HTR-8/SVneo (cell line): Measurements from ENCODE around the gene TSR3.

Experiments used
- DNase-seq: peaks from one replicate; pipeline ENCODE4 v3.0.0; 2011; ENCODE audit warnings: low spot score, mixed read lengths; ENCODE audit not compliant: insufficient read length
- FAIRE-seq: peaks from 2 replicates; lab custom pipeline; 2011; peaks lifted over from hg19 to GRCh38; lab: Jason Lieb, UNC

Gene TSR3

GRCh38 chr16:1351582-1352362, at the start of gene TSR3, which contains the start of gene GNPTG:
Gene TSR3 (minus strand): TSS chr16:1351878. CDS start chr16:1351804, 74 bp downstream.
Gene GNPTG (plus strand): TSS chr16:1351931. CDS start chr16:1351966, 35 bp downstream.
- FAIRE-seq (peak; percentile 96), DNase-seq (peak; percentile 92)

GRCh38 chr16:1401061-1401757, 49.5 kb upstream of the TSR3 start:
- no peak for FAIRE-seq
- no peak for DNase-seq

- DNase-seq: no peak
- no peak for FAIRE-seq
Observed at GRCh38 chr16:1398826-1399581, 47.3 kb upstream of the TSR3 start.

DNA sequence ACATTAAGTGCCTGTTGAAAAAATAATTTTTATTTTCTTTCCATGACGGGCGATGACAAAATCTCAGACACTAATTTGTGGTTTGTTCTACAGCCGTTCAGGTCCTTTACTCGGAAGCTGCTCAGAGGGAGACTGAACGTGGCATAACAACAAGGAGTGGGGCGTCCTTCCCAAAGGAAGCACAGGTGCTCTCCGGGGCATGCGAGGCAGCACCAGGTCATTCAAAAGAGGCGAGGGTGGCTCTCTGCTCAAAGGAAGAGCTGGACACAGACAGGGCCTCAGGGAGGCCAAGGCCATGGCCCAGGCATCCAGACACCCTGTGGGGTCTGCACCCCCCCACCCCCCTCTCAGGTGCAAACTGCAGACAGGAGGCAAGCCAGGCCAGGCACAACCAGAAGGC, 46.7 kb upstream of the TSR3 start:
- DNase-seq (no peak), FAIRE-seq (no peak)

DNA sequence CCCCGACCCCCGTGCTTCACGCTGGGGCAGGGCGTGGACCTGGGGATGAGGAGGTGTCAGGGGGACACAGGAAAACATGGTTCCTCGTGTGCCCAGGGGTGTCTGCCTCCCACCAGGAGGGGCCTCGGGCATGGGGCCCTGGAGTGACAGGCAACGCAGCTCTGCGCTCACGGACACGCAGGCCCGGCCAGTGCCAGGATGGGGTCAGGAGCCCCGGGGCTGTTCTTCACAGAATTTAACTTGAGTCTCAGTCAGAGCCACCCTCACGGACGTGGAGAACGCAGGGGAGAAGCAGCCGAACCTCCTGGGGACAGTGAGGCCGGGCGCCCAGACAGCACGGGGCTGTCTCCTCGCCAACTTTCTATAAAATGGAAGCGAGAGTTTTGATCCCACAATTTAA, 46.1 kb upstream of the TSR3 start:
- DNase-seq (no peak), FAIRE-seq (no peak)

- FAIRE-seq: no peak
- no peak for DNase-seq
Observed at GRCh38 chr16:1395444-1396031, 43.9 kb upstream of the TSR3 start.

DNA sequence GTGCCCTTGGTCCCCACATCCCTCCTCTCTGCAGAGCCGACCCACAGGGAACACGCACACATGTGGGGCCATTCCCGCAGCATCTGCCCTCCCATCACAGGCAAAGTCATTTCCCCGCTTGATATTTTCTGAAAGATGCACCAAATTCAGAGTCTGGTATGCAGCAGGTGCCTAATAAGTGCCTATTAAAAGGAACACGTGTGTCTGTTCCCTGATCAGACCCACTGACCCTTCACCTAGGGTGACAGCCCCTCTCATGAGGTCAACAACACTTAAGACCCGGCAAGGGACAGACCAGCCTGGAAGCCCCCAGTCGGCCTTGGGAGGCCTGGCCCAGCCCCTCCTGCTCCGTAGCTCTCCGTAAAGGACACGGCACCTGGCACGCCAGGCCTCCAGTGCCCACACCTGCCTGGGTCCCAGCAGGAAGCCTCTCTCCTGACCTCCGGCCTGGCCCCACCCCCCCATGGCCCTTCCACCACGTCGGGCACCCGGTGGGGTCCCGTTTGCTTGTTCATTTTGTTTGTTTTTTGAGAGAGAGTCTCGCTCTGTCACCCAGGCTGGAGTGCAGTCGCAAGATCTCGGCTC, 42.8 kb upstream of the TSR3 start:
- no peak for FAIRE-seq
- no peak for DNase-seq

DNA sequence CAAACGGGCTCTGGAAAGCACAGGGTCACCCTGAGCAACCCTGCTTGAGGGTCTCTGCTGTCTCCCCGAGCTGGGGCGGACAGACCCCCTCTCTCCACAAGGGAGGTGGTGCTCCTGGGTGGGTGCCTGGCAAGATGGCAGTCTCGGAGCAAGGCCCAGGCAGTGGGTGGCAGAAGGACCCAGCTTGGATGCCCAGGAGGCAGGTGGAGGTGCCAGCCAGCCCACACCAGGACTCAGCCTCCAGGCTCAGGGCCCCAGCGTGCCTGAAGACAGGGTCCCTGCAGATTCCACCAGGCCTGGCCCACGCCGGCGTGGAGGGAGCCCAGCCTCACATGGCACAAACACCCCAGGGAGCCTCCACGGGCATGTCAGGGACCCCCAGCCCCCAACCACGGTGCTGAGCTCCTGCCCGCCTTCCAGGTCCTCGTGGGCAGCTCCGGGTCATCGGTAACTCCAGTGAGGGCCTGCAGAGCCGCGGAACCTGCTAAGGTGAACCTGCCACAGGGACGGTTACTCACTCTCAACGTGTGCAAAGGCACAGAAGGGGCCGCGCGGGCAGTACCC, 42.0 kb upstream of the TSR3 start:
- FAIRE-seq: no peak
- DNase-seq: no peak

GRCh38 chr16:1392826-1393225, 41.1 kb upstream of the TSR3 start:
- FAIRE-seq (no peak), DNase-seq (no peak)

DNA sequence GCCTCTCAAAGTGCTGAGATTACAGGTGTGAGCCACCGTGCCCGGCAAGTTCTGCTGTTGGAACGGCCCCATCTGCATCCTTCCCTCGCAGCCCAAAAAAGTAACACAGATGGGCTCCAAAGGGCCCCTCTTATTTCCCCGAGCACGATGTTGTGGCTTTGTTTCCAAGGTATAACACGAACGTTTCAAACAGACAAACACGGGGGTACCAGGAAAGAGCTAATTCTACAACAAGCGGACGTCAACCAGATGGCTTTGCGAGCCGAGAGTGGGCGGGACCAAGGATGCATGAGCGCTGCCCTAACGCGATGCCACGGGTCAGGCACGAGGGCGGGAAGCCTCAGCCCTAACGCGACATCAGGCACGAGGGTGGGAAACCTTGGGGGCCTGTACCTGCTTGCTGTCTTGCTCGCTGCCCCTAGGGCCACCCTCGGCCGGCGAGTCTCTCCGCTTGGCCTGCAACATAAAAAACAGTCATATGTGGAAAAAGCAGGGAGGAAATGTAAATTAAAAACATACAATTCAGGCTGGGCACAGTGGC, 38.6 kb upstream of the TSR3 start:
- FAIRE-seq: no peak
- DNase-seq: no peak

GRCh38 chr16:1389762-1390161, 38.1 kb upstream of the TSR3 start:
- DNase-seq (no peak), FAIRE-seq (no peak)

DNA sequence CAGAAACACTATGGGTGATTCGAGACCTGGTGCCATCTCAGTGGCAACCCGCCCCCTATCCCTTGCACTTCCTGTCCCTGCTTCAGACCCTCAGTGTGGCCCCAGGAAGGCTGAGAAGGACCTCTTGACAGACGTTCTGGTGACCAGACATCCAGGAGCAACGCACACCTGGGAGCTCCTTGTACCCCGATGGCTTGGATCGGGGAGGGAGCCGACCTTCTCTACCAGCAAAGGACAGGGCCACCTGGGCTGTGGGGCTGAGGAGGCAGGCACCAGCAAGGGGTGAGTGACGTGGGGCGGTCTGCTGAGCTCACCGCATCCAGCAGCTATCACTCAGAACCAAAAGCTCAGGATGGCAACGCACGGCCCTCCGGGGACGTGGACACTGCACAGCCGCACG, 35.7 kb upstream of the TSR3 start:
- DNase-seq (no peak), FAIRE-seq (no peak)

GRCh38 chr16:1385232-1385631, 33.6 kb upstream of the TSR3 start:
- DNase-seq: no peak
- no peak for FAIRE-seq

- DNase-seq: no peak
- FAIRE-seq: no peak
Observed at GRCh38 chr16:1383556-1383955, 31.9 kb upstream of the TSR3 start.

DNA sequence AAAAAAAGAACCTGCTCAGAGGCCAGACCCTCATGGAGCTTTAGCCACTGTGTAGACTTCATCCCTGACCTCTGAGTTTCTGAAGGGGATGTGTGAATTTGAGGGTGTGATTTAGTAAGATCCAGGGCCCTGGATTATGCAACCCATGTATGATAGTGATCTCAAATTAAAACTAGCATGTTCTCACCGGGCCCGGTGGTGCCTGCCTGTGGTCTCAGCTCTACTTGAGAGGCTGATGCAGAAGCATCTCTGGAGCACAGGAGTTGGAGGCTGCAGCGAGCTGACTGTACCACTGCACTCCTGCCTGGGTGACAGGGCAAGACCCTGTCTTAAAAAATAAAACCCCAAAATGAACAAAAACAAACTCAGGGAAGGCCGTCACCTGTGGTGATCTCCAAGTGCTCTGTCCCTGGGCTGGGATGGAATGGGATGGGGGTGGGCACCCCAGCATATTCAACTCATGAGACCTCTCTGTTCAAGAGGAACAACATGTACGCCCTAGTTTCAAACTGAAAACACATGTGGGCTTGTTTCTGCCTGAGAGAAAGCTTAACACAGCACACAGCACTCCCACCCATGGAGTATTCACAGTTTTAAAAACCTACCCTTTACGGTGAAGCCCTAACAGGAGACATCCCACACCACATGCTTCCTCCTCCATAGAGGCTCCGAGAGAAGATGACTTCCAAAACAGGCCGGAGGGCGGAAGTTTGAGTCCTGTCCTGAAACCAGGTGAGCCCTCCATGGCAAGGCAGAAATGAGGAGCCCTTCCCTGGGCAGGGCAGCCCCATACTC, 30.1 kb upstream of the TSR3 start:
- FAIRE-seq: no peak
- no peak for DNase-seq

- FAIRE-seq (no peak), DNase-seq (no peak)
Observed at GRCh38 chr16:1380195-1380594, 28.5 kb upstream of the TSR3 start.

DNA sequence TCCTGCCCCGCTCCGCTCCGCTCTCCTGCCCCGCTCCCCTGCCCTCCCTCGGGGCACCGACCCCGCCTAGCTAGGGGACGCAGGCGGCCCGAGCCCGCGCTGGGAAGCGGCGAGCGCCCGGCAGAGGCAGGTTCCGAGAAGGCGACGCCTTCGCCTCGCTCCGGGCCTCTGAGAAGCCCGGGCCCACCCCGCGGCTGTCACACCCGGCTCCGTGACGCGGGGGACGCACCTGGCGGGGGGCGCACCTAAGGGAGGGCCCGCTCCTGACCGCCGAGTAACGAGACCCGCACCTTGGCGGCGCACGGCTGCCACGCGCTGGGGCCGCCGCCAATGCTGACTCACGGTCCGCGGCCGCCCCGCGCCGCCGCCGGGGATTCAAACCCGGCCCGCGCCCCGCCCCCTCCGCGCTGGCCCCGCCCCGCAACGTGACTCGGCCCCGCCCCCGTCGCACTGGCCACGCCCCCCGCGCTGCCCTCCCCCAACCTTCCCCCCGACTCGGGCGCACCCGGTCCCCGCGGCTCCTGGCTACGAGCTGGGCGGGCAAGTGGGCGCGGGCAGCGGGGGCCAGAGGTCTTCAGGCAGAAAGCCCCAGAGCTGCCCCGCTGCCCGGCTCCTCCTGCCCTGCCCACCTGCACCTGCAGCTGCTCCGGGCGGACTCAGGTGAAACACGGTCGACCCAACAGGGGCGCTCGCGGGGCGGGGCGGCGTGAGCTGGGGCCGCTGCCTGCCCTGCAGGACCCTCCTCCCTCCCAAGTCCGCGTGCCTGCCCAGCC, 27.8 kb upstream of the TSR3 start:
- FAIRE-seq: peak; percentile 94
- DNase-seq: peak; percentile 63

DNA sequence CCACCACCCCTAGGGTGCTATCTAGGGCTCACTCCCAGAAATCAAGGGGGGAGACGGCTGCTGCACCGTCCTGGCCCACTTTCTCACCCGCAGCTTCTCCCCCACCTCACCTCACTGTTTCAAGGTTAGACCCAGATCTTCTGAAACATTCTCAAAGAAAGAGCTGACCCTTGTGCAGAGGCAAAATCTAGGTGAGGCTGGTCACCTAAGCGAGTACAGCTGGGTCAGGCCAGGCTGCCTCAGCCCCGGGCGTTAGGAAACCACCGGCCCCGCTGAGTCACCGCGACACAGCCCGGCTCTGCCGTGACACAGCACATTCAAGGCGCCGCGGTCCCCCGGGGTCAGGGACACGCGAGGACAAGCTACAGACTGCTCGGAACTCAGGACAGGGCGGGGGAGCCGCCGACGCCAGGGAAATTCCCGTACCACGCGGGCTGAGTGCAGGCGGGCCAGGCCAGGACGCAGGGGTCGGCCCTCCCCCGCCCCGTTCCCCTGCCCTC, 27.2 kb upstream of the TSR3 start:
- DNase-seq: peak; percentile 74
- FAIRE-seq: peak; percentile 91
